Sigmoid colon (tissue), 7 donors: Measurements from ENCODE around the gene TRIP10. TPM values are rescaled to one million over a fixed set of nuclear protein-coding genes. Genes with fewer than 3 reads are reported as not detected.
"Not testable (repeated sequence)": the region's sequence is repeated elsewhere in the genome, so short reads cannot be mapped to it uniquely, and the experiment has no call there.

Experiments used
- DNase-seq: peaks from one replicate; pipeline ENCODE4 v3.0.0-alpha.2; 2019
- H3K27ac ChIP-seq, 4 donors: fragments of 200-600 bp; sonication (generic); one replicate each; pipeline ENCODE4 v1.5.1; 2016 to 2019; ENCODE audit warnings: mild to moderate bottlenecking in 1 of 4
- H3K27me3 ChIP-seq, 3 donors: fragments of 200-600 bp; sonication (generic); one replicate each; pipeline ENCODE4 v1.5.1; 2019; ENCODE audit warnings: mild to moderate bottlenecking in 1 of 3
- H3K36me3 ChIP-seq, 4 donors: fragments of 200-600 bp; sonication (generic); one replicate each; pipeline ENCODE4 v1.5.1; 2016 to 2019
- H3K4me1 ChIP-seq, 4 donors: fragments of 200-600 bp; sonication (generic); one replicate each; pipeline ENCODE4 v1.5.1; 2017 to 2019
- H3K4me3 ChIP-seq, 4 donors: fragments of 200-600 bp; sonication (generic); one replicate each; pipeline ENCODE4 v1.5.1; 2017 to 2019; ENCODE audit warnings: mild to moderate bottlenecking in 2 of 4, moderate library complexity in 1 of 4
- H3K9me3 ChIP-seq, 4 donors: fragments of 200-600 bp in 3 of 4; sonication (generic) in 3 of 4; one replicate each; pipeline versions ENCODE4 v1.5.1 to v1.6.1; 2013 to 2019
- EP300 ChIP-seq, 4 donors: sonication (generic); formaldehyde crosslinking; IDR thresholded peaks; one replicate each; pipeline ENCODE4 v1.6.1; 2017; ENCODE audit warnings: antibody characterized with exemption in 4 of 4
- POLR2A ChIP-seq, 2 donors: fragments of 450-650 bp; IDR thresholded peaks; one replicate each; pipeline ENCODE4 v1.6.1; 2016; ENCODE audit warnings: antibody characterized with exemption in 2 of 2, mild to moderate bottlenecking in 2 of 2, moderate library complexity in 2 of 2
- POLR2AphosphoS5 ChIP-seq, 4 donors: sonication (generic); formaldehyde crosslinking; IDR thresholded peaks; one replicate each; pipeline ENCODE4 v1.6.1; 2017; ENCODE audit warnings: antibody characterized with exemption in 4 of 4
- WGBS, 2 donors: extraction: QIAGEN DNeasy Blood & Tissue Kit; methylation state at CpG; one replicate each; pipeline ENCODE4 v1.1.7; 2013; 5-methylcytosine and 5-hydroxymethylcytosine counted together
- intact Hi-C: fragments of 100-400 bp; cut with DNase I; formaldehyde crosslinking; loops from one replicate; pipeline ENCODE4 v1.15.1; 2023
- polyA plus RNA-seq, 3 donors: library from polyadenylated mRNA; stranded (reverse); fragments of 200-250 nt; gene quantifications; one replicate each; pipeline ENCODE4 v1.2.3, GENCODE V29; 2013
- total RNA-seq, 4 donors: library from RNA; depleted of rRNA; stranded (reverse); fragments of >200 nt; gene quantifications; one replicate each; pipeline ENCODE4 v1.1.0, GENCODE V29; 2016
- TF ChIP-seq, protein P1 (sequence below), 4 experiments: fragments of 450-650 bp in 3 of 4; fragments of 200-600 bp in 1 of 4; IDR thresholded peaks; one replicate each; pipeline ENCODE4 v1.5.1; 2016 to 2019; ENCODE audit warnings: antibody characterized with exemption in 4 of 4, mild to moderate bottlenecking in 3 of 4, moderate library complexity in 2 of 4
- donor health status: healthy with polysubstance abuse.
- donor health status: Bipolar disorder and iron deficiency.
- donor health status: healthy.

The TRIP10 gene
- total and polyA plus RNA-seq, 7 donors, result 49.5 to 117 (median 76.7) TPM

DNA sequence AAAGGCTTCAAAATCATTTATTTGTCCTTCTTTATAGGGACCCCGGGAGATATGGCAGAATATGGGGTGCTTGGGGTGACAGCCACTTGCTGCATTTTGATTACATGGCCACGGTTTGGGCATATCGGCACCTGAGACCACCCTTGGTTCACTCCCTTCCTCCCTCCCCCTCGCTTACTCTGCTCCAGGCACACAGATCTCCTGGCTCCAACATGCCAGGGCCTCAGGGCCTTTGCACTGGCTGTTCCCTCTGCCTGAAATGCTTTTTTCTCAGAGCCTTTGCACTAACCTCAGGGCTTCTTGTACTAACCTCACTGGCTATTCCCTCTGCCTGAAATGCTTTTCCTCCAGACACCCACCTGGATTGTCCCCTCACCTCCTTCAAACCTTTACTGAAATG lies 56.8 kb downstream of the TRIP10 start:
- TF ChIP-seq, protein P1, sequence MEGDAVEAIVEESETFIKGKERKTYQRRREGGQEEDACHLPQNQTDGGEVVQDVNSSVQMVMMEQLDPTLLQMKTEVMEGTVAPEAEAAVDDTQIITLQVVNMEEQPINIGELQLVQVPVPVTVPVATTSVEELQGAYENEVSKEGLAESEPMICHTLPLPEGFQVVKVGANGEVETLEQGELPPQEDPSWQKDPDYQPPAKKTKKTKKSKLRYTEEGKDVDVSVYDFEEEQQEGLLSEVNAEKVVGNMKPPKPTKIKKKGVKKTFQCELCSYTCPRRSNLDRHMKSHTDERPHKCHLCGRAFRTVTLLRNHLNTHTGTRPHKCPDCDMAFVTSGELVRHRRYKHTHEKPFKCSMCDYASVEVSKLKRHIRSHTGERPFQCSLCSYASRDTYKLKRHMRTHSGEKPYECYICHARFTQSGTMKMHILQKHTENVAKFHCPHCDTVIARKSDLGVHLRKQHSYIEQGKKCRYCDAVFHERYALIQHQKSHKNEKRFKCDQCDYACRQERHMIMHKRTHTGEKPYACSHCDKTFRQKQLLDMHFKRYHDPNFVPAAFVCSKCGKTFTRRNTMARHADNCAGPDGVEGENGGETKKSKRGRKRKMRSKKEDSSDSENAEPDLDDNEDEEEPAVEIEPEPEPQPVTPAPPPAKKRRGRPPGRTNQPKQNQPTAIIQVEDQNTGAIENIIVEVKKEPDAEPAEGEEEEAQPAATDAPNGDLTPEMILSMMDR (IDR thresholded peaks at IDR 0.05), result no peak
- TF ChIP-seq EP300 (IDR thresholded peaks at IDR 0.05) (no peak), POLR2AphosphoS5 (IDR thresholded peaks at IDR 0.05) (no peak), POLR2A (IDR thresholded peaks at IDR 0.05) (no peak)
- no peak for DNase-seq
- Histone ChIP-seq H3K27ac (no peak overlapping the region), H3K36me3 (no peaks in the 10 kb centered on the region), H3K4me3 (no peak overlapping the region), H3K27me3 (peaks cover 0 to 13% (median 0%) of the 10 kb centered on the region in 3 donors), H3K9me3 (peaks cover 0 to 8% (median 2%) of the 10 kb centered on the region in 4 donors), H3K4me1 (peaks cover 0 to 6% (median 3%) of the 10 kb centered on the region in 4 donors)
- intact Hi-C loops, result no loop called here
- 93 to 95% methylated on average over 4 of the region's 4 CpGs for WGBS, 2 donors

DNA sequence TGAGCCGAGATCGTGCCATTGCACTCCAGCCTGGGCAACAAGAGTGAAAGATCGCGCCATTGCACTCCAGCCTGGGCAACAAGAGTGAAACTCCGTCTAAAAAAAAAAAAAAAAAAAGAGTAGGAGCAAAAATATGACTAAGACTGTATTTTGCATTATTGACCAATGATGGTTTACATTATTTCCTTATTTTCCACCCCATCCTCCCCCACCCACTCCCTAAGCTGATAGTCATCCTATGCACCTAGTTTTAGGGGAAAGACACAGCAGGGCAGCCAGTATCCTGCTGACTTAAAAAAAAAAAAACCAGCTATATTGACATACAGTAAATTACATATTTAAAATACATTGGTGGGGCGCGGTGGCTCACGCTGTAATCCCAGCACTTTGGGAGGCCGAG lies 58.2 kb downstream of the TRIP10 start:
- Histone ChIP-seq H3K9me3 (peaks cover 0 to 8% (median 2%) of the 10 kb centered on the region in 4 donors), H3K27me3 (peaks cover 0 to 22% (median 0%) of the 10 kb centered on the region in 3 donors), H3K36me3 (no peaks in the 10 kb centered on the region), H3K27ac (no peak overlapping the region), H3K4me1 (peaks cover 0 to 10% (median 4%) of the 10 kb centered on the region in 4 donors), H3K4me3 (no peak overlapping the region)
- 83 to 87% methylated on average over 9 of the region's 9 CpGs for WGBS, 2 donors
- no peak for DNase-seq
- intact Hi-C loops, result no loop called here
- TF ChIP-seq POLR2AphosphoS5 (IDR thresholded peaks at IDR 0.05) (no peak), POLR2A (IDR thresholded peaks at IDR 0.05) (no peak), EP300 (IDR thresholded peaks at IDR 0.05) (no peak)
- TF ChIP-seq, protein P1 (IDR thresholded peaks at IDR 0.05), result no peak

DNA sequence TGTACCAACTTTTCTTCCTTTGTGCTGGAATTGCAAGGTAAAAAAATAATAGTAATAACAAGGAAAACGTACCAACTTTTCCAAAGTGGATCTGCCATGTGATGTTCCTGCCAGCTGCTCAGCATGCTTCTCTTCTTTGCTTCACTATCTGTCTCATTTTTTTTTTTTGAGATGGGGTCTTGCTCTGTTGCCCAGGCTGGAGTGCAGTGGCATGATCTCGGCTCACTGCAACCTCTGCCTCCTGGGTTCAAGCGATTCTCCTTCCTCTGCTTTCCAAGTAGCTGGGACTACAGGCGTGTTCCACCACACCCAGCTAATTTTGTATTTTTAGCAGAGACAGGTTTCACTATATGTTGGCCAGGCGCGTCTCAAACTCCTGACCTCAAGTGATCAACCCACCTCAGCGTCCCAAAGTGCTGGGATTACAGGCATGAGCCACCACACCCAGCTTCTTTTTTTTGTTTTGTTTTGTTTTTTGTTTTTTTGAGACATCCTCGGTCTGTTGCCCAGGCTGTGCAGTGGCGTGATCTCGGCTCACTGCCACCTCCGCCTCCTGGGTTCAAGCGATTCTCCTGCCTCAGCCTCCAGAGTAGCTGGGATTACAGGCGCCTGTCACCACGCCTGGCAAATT lies 60.8 kb downstream of the TRIP10 start:
- peaks cover 0 to 26% (median 0%) of the 10 kb centered on the region in 3 donors for H3K27me3 ChIP-seq
- H3K4me1 ChIP-seq, H3K36me3 ChIP-seq, H3K27ac ChIP-seq, DNase-seq, H3K4me3 ChIP-seq, intact Hi-C loops, H3K9me3 ChIP-seq: not testable (repeated sequence)
- WGBS, 2 donors, result 67 to 80% methylated on average over 14 of the region's 14 CpGs

DNA sequence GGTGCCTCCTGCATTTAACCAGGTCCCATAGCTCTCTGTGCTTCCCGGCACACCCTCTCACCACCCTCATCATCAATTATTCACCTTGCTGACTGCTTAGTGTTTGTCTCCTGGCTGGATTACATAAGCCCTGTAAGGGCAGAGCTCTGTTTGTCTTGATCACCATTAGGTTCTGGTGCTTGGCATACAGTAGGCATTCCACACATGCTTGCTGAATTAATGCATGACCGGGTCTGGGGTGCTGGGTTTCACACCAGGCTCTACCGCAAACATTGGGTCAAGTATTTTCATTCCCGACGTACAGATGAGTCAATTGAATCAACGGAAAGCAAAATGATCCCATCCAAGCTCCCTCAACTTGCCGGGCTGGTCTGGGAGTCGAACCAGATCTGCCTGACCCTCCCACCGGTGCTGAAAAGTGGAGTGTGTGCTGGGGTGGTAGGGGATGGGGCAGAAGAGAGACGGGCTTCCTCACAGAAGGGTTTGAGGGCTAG lies 61.6 kb downstream of the TRIP10 start:
- H3K27ac ChIP-seq, result peak overlapping the region in 1 of 4 donors; percentile 57
- H3K27me3 ChIP-seq, result peaks cover 0 to 24% (median 0%) of the 10 kb centered on the region in 3 donors
- peak overlapping the region in 2 of 4 donors; percentile 13 to 17 for H3K4me3 ChIP-seq
- TF ChIP-seq, protein P1 (IDR thresholded peaks at IDR 0.05), result no peak
- no peak for TF ChIP-seq EP300 (IDR thresholded peaks at IDR 0.05)
- no peaks in the 10 kb centered on the region for H3K36me3 ChIP-seq
- 27 to 62% methylated on average over 10 of the region's 10 CpGs for WGBS, 2 donors
- peaks cover 0 to 10% (median 4%) of the 10 kb centered on the region in 4 donors for H3K4me1 ChIP-seq
- intact Hi-C loops, result no loop called here
- H3K9me3 ChIP-seq, result no peaks in the 10 kb centered on the region
- DNase-seq, result no peak

Other genes starting within 250 kb of the TRIP10 start
- gene TUBB4A, start 237.4 kb upstream of the TRIP10 start, total RNA-seq, result 1 to 10 TPM; 2.0 to 6.1 (median 3.0) TPM
- 1 to 10 TPM in 1 of 3 donors, under 1 TPM in 1, not detected in 1; under 0.01 to 2.4 TPM for gene TUBB4A, start 237.4 kb upstream of the TRIP10 start, polyA plus RNA-seq
- gene TNFSF9, start 208.7 kb upstream of the TRIP10 start, total RNA-seq, result 1 to 10 TPM in 1 of 4 donors, under 1 TPM in 2, not detected in 1; 0.16 to 1.8 (median 0.36) TPM
- 1 to 10 TPM in 1 of 3 donors, under 1 TPM in 2; 0.46 to 4.2 (median 0.60) TPM for gene TNFSF9, start 208.7 kb upstream of the TRIP10 start, polyA plus RNA-seq
- under 1 TPM in 1 of 4 donors, not detected in 3; 0.36 TPM for gene CD70, start 148.5 kb upstream of the TRIP10 start, total RNA-seq
- 1 to 10 TPM in 1 of 3 donors, not detected in 2; 1.8 TPM for gene CD70, start 148.5 kb upstream of the TRIP10 start, polyA plus RNA-seq
- 1 to 10 TPM in 1 of 4 donors, under 1 TPM in 2, not detected in 1; under 0.01 to 2.0 (median 0.41) TPM for gene TNFSF14, start 69.5 kb upstream of the TRIP10 start, total RNA-seq
- 1 to 10 TPM in 1 of 3 donors, not detected in 2; 2.8 TPM for gene TNFSF14, start 69.5 kb upstream of the TRIP10 start, polyA plus RNA-seq
- gene C3, start 19.0 kb upstream of the TRIP10 start, total RNA-seq, result 1,000 to 10,000 TPM in 1 of 4 donors, 100 to 1,000 TPM in 3; 317 to 1,284 (median 452) TPM
- gene C3, start 19.0 kb upstream of the TRIP10 start, polyA plus RNA-seq, result 100 to 1,000 TPM in 1 of 3 donors, 10 to 100 TPM in 1, 1 to 10 TPM in 1; 9.0 to 313 (median 66.7) TPM
- gene GPR108, start 2.1 kb upstream of the TRIP10 start, total RNA-seq, result 10 to 100 TPM; 44.5 to 67.3 (median 58.8) TPM
- 10 to 100 TPM; 39.0 to 91.1 (median 53.4) TPM for gene GPR108, start 2.1 kb upstream of the TRIP10 start, polyA plus RNA-seq
- under 1 TPM in 1 of 4 donors, not detected in 3; 0.66 TPM for gene SH2D3A, start 27.8 kb downstream of the TRIP10 start, total RNA-seq
- 10 to 100 TPM; 23.8 to 42.7 (median 30.0) TPM for gene SH2D3A, start 27.8 kb downstream of the TRIP10 start, polyA plus RNA-seq
- 1 to 10 TPM; 3.0 to 4.6 (median 4.3) TPM for gene VAV1, start 33.0 kb downstream of the TRIP10 start, total RNA-seq
- gene VAV1, start 33.0 kb downstream of the TRIP10 start, polyA plus RNA-seq, result 10 to 100 TPM in 1 of 3 donors, 1 to 10 TPM in 2; 2.4 to 18.9 (median 3.7) TPM
- gene ADGRE1, start 147.9 kb downstream of the TRIP10 start, total RNA-seq, result under 1 TPM in 1 of 4 donors, not detected in 3; 0.28 TPM
- 1 to 10 TPM in 2 of 3 donors, under 1 TPM in 1; 0.61 to 1.8 (median 1.2) TPM for gene ADGRE1, start 147.9 kb downstream of the TRIP10 start, polyA plus RNA-seq